Stimulated activated CD8-positive, alpha-beta memory T cell treated with anti-CD3 and anti-CD28 coated beads, Interleukin-2, amount 100 ng/mL, for 48 hours (primary cell): Measurements from ENCODE around the gene CAST.
"Not testable (repeated sequence)": the region's sequence is repeated elsewhere in the genome, so short reads cannot be mapped to it uniquely, and the experiment has no call there.

Experiments
- DNase-seq, 2 donors: peaks; one replicate each; pipeline ENCODE4 v3.0.0-alpha.2; 2020; ENCODE audit warnings: low read depth in 2 of 2

CAST gene

GRCh38 chr5:96661855-96662724, at the start of gene CAST:
CAST (plus strand) TSS chr5:96662376; CDS start chr5:96662423, 47 bp downstream.
- peak; percentile 65 to 76 for DNase-seq

- DNase-seq, result peak in 1 of 2 donors; percentile 8
Measured at GRCh38 chr5:96614110-96614691, 48.0 kb upstream of the CAST start.

- DNase-seq, result no peak
Measured at GRCh38 chr5:96615223-96615622, 47.0 kb upstream of the CAST start.

GRCh38 chr5:96616801-96617200, 45.4 kb upstream of the CAST start:
- no peak for DNase-seq

GRCh38 chr5:96618311-96619016, 43.7 kb upstream of the CAST start:
- not testable (repeated sequence) for DNase-seq

- no peak for DNase-seq
Measured at GRCh38 chr5:96619946-96620345, 42.2 kb upstream of the CAST start.

- no peak for DNase-seq
Measured at GRCh38 chr5:96624596-96624995, 37.6 kb upstream of the CAST start.

GRCh38 chr5:96625365-96625764, 36.8 kb upstream of the CAST start:
- no peak for DNase-seq

- no peak for DNase-seq
Measured at GRCh38 chr5:96626956-96627355, 35.2 kb upstream of the CAST start.

GRCh38 chr5:96627792-96628398, 34.3 kb upstream of the CAST start:
- no peak for DNase-seq

- no peak for DNase-seq
Measured at GRCh38 chr5:96628406-96628805, 33.8 kb upstream of the CAST start.

- DNase-seq, result no peak
Measured at GRCh38 chr5:96629774-96630173, 32.4 kb upstream of the CAST start.

- DNase-seq, result no peak
Measured at GRCh38 chr5:96633820-96634219, 28.4 kb upstream of the CAST start.

- DNase-seq, result no peak
Measured at GRCh38 chr5:96634881-96635280, 27.3 kb upstream of the CAST start.

- DNase-seq, result no peak
Measured at GRCh38 chr5:96636046-96636445, 26.1 kb upstream of the CAST start.

GRCh38 chr5:96636594-96636993, 25.6 kb upstream of the CAST start:
- no peak for DNase-seq

- no peak for DNase-seq
Measured at GRCh38 chr5:96637196-96637595, 25.0 kb upstream of the CAST start.

- DNase-seq, result no peak
Measured at GRCh38 chr5:96638561-96638960, 23.6 kb upstream of the CAST start.

- no peak for DNase-seq
Measured at GRCh38 chr5:96640696-96641095, 21.5 kb upstream of the CAST start.

GRCh38 chr5:96641368-96642280, 20.6 kb upstream of the CAST start:
- no peak for DNase-seq

GRCh38 chr5:96642281-96642640, 19.9 kb upstream of the CAST start:
- DNase-seq, result no peak
